Peyer's patch (tissue), 4 donors: ENCODE data around the gene WNT10A. TPM values are rescaled to one million over a fixed set of nuclear protein-coding genes. Genes with fewer than 3 reads are reported as not detected.

Experiments used
- DNase-seq, 3 donors: peaks; one replicate each; pipeline ENCODE4 v3.0.0-alpha.2; 2017 to 2019
- H3K27ac ChIP-seq, 4 donors: fragments of 200-600 bp; sonication (generic); one replicate each; pipeline ENCODE4 v1.5.1; 2016 to 2019
- H3K27me3 ChIP-seq, 2 donors: fragments of 200-600 bp; sonication (generic); one replicate each; pipeline ENCODE4 v1.5.1; 2019
- H3K36me3 ChIP-seq, 3 donors: fragments of 200-600 bp; sonication (generic); one replicate each; pipeline ENCODE4 v1.5.1; 2016 to 2019
- H3K4me1 ChIP-seq, 4 donors: fragments of 200-600 bp; sonication (generic); one replicate each; pipeline ENCODE4 v1.5.1; 2016 to 2019
- H3K4me3 ChIP-seq, 4 donors: fragments of 200-600 bp; sonication (generic); 1 replicate in 3 of 4; 2 replicates in 1 of 4; pipeline ENCODE4 v1.5.1; 2016 to 2019; ENCODE audit warnings: mild to moderate bottlenecking in 1 of 4
- H3K9me3 ChIP-seq, 4 donors: fragments of 200-600 bp; sonication (generic); one replicate each; pipeline ENCODE4 v1.5.1; 2016 to 2019; ENCODE audit warnings: mild to moderate bottlenecking in 1 of 4
- POLR2A ChIP-seq, 2 donors: fragments of 450-650 bp; IDR thresholded peaks; one replicate each; pipeline ENCODE4 v1.5.1; 2017; ENCODE audit warnings: antibody characterized with exemption in 2 of 2, mild to moderate bottlenecking in 2 of 2, moderate library complexity in 2 of 2
- total RNA-seq, 4 donors: library from RNA; depleted of rRNA; stranded (reverse); fragments of >200 nt; gene quantifications; one replicate each; pipeline ENCODE4 v1.1.0, GENCODE V29; 2016
- TF ChIP-seq, protein P1 (sequence below), 6 experiments: fragments of 450-650 bp in 4 of 6; fragments of 200-600 bp in 2 of 6; sonication (generic) in 1 of 6; IDR thresholded peaks; one replicate each; pipeline ENCODE4 v1.5.1; 2017 to 2019; ENCODE audit warnings: antibody characterized with exemption in 6 of 6, mild to moderate bottlenecking in 3 of 6, moderate library complexity in 1 of 6

The WNT10A gene
- total RNA-seq, 4 donors from 2014 or later = 0.27 to 2.5 TPM; not detected in 2

GRCh38 chr2:218858671-218859555, 21.7 kb upstream of the WNT10A start:
- H3K4me3 ChIP-seq = peak overlapping the region in 3 of 4 donors; percentile 36 to 48 (median 42)
- H3K36me3 ChIP-seq = no peaks in the 10 kb centered on the region
- H3K4me1 ChIP-seq = peaks cover 0 to 16% (median 11%) of the 10 kb centered on the region in 4 donors
- no peak overlapping the region for H3K27ac ChIP-seq
- peaks cover 0 to 30% of the 10 kb centered on the region in 2 donors for H3K27me3 ChIP-seq
- DNase-seq = no peak
- TF ChIP-seq, protein P1, sequence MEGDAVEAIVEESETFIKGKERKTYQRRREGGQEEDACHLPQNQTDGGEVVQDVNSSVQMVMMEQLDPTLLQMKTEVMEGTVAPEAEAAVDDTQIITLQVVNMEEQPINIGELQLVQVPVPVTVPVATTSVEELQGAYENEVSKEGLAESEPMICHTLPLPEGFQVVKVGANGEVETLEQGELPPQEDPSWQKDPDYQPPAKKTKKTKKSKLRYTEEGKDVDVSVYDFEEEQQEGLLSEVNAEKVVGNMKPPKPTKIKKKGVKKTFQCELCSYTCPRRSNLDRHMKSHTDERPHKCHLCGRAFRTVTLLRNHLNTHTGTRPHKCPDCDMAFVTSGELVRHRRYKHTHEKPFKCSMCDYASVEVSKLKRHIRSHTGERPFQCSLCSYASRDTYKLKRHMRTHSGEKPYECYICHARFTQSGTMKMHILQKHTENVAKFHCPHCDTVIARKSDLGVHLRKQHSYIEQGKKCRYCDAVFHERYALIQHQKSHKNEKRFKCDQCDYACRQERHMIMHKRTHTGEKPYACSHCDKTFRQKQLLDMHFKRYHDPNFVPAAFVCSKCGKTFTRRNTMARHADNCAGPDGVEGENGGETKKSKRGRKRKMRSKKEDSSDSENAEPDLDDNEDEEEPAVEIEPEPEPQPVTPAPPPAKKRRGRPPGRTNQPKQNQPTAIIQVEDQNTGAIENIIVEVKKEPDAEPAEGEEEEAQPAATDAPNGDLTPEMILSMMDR (IDR thresholded peaks at IDR 0.05) = no peak
- no peaks in the 10 kb centered on the region for H3K9me3 ChIP-seq

GRCh38 chr2:218859556-218859987, 21.1 kb upstream of the WNT10A start, which contains the start of gene WNT6:
Gene WNT6, plus strand, starts transcription at chr2:218859805. Its CDS starts 233 bp downstream, at chr2:218860038.
- H3K4me1 ChIP-seq = peaks cover 0 to 16% (median 11%) of the 10 kb centered on the region in 4 donors
- no peak for DNase-seq
- peak within 1 kb of the TSS in 3 of 4 donors; percentile 36 to 48 (median 42) for H3K4me3 ChIP-seq
- H3K9me3 ChIP-seq = no peaks in the 10 kb centered on the region
- no peak within 1 kb of the TSS for H3K27ac ChIP-seq
- peaks cover 0 to 30% of the 10 kb centered on the region in 2 donors for H3K27me3 ChIP-seq
- no peak for TF ChIP-seq POLR2A (IDR thresholded peaks at IDR 0.05)
- TF ChIP-seq, protein P1 (IDR thresholded peaks at IDR 0.05) = no peak
- H3K36me3 ChIP-seq = no peaks in the 10 kb centered on the region

DNA sequence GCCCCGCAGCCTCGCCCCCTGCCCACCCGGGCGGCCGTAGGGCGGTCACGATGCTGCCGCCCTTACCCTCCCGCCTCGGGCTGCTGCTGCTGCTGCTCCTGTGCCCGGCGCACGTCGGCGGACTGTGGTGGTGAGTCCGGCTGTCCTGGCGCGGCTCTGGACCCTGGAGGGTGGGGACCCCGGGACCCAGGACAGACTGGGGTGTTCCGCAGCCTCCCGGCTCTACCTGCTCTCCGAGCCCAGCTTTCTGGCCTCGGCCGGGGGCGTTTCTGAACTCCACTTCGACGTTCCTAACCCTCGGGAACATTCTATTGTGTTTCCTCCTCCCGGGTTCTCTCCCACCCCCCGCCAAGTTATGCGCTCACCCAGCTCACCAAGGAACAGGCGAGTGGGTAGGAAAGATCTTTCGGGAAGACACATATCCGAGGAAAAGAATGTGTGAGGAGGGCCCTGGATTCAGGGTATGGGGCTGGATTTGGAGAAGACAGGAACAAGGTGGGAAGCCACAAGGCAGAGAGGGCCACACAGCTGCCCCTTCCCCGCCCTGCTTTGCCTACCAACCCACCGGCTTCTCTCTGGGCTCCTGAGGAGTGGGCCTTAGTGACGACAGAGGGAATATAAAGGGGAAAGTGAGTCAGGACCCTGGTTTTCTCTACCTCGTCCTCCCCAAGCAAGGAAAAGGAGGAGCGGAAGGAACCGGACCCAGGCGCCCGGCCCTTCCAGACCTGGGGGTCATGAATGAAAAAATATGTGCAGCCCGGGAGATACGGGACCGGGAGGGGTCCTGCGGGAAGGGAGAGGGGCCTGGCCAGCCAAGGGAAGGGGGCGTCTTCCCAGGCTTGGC, 20.4 kb upstream of the WNT10A start:
- Histone ChIP-seq H3K36me3 (no peaks in the 10 kb centered on the region), H3K9me3 (no peaks in the 10 kb centered on the region), H3K27ac (no peak overlapping the region), H3K27me3 (peaks cover 0 to 30% of the 10 kb centered on the region in 2 donors), H3K4me3 (peak overlapping the region in 3 of 4 donors; percentile 36 to 48 (median 42)), H3K4me1 (peaks cover 0 to 16% (median 11%) of the 10 kb centered on the region in 4 donors)
- no peak for DNase-seq
- no peak for TF ChIP-seq POLR2A (IDR thresholded peaks at IDR 0.05)

GRCh38 chr2:218860950-218861381, 19.7 kb upstream of the WNT10A start:
- H3K9me3 ChIP-seq = no peaks in the 10 kb centered on the region
- H3K27ac ChIP-seq = no peak overlapping the region
- peak overlapping the region in 1 of 4 donors; percentile 36 for H3K4me3 ChIP-seq
- peaks cover 0 to 30% of the 10 kb centered on the region in 2 donors for H3K27me3 ChIP-seq
- DNase-seq = peak in 1 of 3 donors; percentile 61
- TF ChIP-seq, protein P1 (IDR thresholded peaks at IDR 0.05) = no peak
- no peak for TF ChIP-seq POLR2A (IDR thresholded peaks at IDR 0.05)
- H3K36me3 ChIP-seq = no peaks in the 10 kb centered on the region
- H3K4me1 ChIP-seq = peaks cover 0 to 16% (median 11%) of the 10 kb centered on the region in 4 donors

- H3K27ac ChIP-seq = no peak overlapping the region
- peaks cover 0 to 16% (median 11%) of the 10 kb centered on the region in 4 donors for H3K4me1 ChIP-seq
- no peaks in the 10 kb centered on the region for H3K36me3 ChIP-seq
- TF ChIP-seq POLR2A (IDR thresholded peaks at IDR 0.05) = no peak
- TF ChIP-seq, protein P1 (IDR thresholded peaks at IDR 0.05) = no peak
- H3K4me3 ChIP-seq = no peak overlapping the region
- no peak for DNase-seq
- no peaks in the 10 kb centered on the region for H3K9me3 ChIP-seq
- peaks cover 0 to 30% of the 10 kb centered on the region in 2 donors for H3K27me3 ChIP-seq
Measured at GRCh38 chr2:218861645-218862318, 18.9 kb upstream of the WNT10A start.
